Heart left ventricle (tissue), 13 donors: Measurements from ENCODE around the gene RTF1.

Source experiments
- POLR2A ChIP-seq, 2 donors: fragments of 450-650 bp; IDR thresholded peaks; one replicate each; pipeline ENCODE4 v1.6.1; 2017; ENCODE audit warnings: antibody characterized with exemption in 2 of 2, mild to moderate bottlenecking in 2 of 2, moderate library complexity in 2 of 2
- TF ChIP-seq, protein P1 (sequence below), 12 donors: fragments of 200-600 bp; sonication (generic) in 4 of 12; IDR thresholded peaks; one replicate each; pipeline versions ENCODE4 v1.5.0 to v1.8.0; 2018 to 2022; ENCODE audit warnings: antibody characterized with exemption in 12 of 12, mild to moderate bottlenecking in 5 of 12
- donor health status: ischemic (EF 13 %, LVEDD 7.1; RV severe dilation, severe dysfunction).
- donor health status: DM: no; HTN: yes; CAD: no.
- donor health status: DM: no; HTN: no; CAD: no.
- donor health status: ischemic (EF 25% LVEDD 6.9; RV normal size, moderate dysfunction).
- donor health status: ischemic (EF 25% LVEDD 5.7; RV mildly dilated, moderate dysfunction).
- donor health status: ischemic (EF 35%, LVEDD 5.7; RV mildly dilated, moderate dysfunction).
- donor health status: nonischemic (EF 11% LVEDD 7.7; RV severe dilation, severe dysfunction).
- donor health status: DM: yes; HTN: yes; CAD: no.
- donor health status: PGD.
- donor health status: ischemic (EF 29% LVEDD 5.4; RV normal size, mild dysfunction).
- donor health status: nonischemic (EF 23%, LVEDD 6.1; RV moderate dilation, normal function).

DNA sequence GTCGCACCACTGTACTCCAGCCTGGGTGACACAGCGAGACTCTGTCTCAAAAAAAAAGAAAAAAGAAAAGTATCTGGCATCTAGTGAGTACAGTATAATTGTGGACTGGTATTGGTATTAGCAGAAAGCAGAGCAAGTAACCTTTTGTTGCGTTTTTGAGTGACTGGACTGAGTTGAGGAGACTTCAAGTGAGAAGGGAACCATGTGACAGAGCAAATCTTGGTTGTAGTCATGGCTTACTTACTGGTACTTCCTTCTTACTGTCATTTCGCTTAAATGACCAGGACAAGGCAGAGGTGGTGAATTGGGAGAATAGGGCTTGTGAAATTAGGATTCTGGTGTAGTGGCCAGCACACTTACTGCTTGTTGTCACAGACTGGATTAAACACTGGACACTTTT is 20.6 kb downstream of the RTF1 start:
- TF ChIP-seq, protein P1, sequence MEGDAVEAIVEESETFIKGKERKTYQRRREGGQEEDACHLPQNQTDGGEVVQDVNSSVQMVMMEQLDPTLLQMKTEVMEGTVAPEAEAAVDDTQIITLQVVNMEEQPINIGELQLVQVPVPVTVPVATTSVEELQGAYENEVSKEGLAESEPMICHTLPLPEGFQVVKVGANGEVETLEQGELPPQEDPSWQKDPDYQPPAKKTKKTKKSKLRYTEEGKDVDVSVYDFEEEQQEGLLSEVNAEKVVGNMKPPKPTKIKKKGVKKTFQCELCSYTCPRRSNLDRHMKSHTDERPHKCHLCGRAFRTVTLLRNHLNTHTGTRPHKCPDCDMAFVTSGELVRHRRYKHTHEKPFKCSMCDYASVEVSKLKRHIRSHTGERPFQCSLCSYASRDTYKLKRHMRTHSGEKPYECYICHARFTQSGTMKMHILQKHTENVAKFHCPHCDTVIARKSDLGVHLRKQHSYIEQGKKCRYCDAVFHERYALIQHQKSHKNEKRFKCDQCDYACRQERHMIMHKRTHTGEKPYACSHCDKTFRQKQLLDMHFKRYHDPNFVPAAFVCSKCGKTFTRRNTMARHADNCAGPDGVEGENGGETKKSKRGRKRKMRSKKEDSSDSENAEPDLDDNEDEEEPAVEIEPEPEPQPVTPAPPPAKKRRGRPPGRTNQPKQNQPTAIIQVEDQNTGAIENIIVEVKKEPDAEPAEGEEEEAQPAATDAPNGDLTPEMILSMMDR (IDR thresholded peaks at IDR 0.05): no peak
- TF ChIP-seq POLR2A (IDR thresholded peaks at IDR 0.05): no peak
